ENCODE measurements around the gene GRK3. TPM values are rescaled to one million over a fixed set of nuclear protein-coding genes. Genes with fewer than 3 reads are reported as not detected.
"Not testable (repeated sequence)": the region's sequence is repeated elsewhere in the genome, so short reads cannot be mapped to it uniquely, and the experiment has no call there.

GRK3 gene
- total RNA-seq, 4 donors from 2014 or later = 7.6 to 10.7 (median 8.8) TPM

DNA sequence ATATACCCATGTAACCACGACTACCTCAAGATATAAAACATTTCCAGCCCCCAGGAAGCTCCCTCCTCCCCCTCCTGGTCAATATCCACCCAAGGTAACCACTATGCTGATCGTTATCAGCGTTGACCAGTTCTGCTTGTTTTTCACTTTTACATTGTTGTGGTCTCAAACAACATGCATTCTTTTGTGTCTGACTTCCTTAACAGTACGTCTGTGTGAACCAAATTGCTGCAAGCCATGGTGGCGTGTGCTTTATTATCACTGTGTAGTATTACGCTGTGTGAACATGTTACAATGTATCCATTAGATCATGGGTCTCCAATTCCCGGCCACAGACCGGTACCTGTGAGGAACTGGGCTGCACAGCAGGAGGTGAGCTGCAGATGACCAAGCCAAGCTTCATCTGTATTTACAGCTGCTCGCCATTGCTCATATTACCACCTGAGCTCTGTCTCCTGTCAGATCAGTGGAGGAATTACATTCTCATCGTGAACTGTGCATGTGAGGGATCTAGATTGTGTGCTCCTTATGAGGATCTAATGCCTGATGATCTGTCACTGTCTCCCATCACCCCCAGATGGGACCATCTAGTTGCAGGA is 15.5 kb upstream of the GRK3 start:
- H3K27ac ChIP-seq = no peak overlapping the region
- no peak overlapping the region for H3K4me3 ChIP-seq (replicated peaks in 1 of 3)
- no peak for TF ChIP-seq CTCF (IDR thresholded peaks at IDR 0.05)
- no peak for TF ChIP-seq POLR2A (IDR thresholded peaks at IDR 0.05)
- H3K27me3 ChIP-seq = no peaks in the 10 kb centered on the region
- WGBS, 2 donors = 90 to 92% methylated on average over 10 of the region's 10 CpGs
- intact Hi-C loops (cut with DNase I) = no loop called here
- H3K4me1 ChIP-seq = no peaks in the 10 kb centered on the region
- no peaks in the 10 kb centered on the region for H3K9me3 ChIP-seq
- no peak for DNase-seq
- no peaks in the 10 kb centered on the region for H3K36me3 ChIP-seq

DNA sequence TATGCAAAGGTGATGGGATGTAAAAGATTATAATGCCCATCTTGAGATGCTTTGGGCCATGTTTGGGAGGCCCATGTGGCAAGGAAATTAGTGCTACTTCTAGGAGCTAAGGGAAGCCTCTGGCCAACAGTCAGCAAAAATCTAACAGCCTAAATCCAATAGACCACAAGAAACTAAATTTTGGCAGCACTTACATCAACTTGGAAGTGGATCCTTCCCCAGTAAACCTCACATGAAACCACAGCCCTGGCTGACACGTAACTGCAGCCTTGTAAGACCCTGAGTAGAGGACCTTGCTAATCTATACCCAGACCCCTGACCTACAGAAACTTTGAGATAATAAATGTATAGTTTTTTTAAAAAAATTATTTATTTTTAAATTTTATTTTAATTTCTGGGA is 13.1 kb upstream of the GRK3 start:
- no peak for DNase-seq
- Histone ChIP-seq H3K27ac (no peak overlapping the region), H3K27me3 (no peaks in the 10 kb centered on the region), H3K4me1 (peaks cover 6 to 15% of the 10 kb centered on the region in 2 donors), H3K9me3 (no peaks in the 10 kb centered on the region), H3K4me3 (replicated peaks in 1 of 3) (no peak overlapping the region), H3K36me3 (no peaks in the 10 kb centered on the region)
- no peak for TF ChIP-seq CTCF (IDR thresholded peaks at IDR 0.05)
- no peak for TF ChIP-seq POLR2A (IDR thresholded peaks at IDR 0.05)
- intact Hi-C loops (cut with DNase I) = no loop called here
- 85 to 92% methylated on average over 1 of the region's 1 CpG for WGBS, 2 donors

- H3K36me3 ChIP-seq; intact Hi-C loops (cut with DNase I); H3K4me3 ChIP-seq (replicated peaks in 1 of 3); H3K27ac ChIP-seq; H3K27me3 ChIP-seq; DNase-seq; H3K9me3 ChIP-seq: not testable (repeated sequence)
- 88 to 94% methylated on average over 1 of the region's 1 CpG for WGBS, 2 donors
- H3K4me1 ChIP-seq = peaks cover 6 to 15% of the 10 kb centered on the region in 2 donors
Measured at GRCh38 chr22:25552405-25552804, 12.1 kb upstream of the GRK3 start.

DNA sequence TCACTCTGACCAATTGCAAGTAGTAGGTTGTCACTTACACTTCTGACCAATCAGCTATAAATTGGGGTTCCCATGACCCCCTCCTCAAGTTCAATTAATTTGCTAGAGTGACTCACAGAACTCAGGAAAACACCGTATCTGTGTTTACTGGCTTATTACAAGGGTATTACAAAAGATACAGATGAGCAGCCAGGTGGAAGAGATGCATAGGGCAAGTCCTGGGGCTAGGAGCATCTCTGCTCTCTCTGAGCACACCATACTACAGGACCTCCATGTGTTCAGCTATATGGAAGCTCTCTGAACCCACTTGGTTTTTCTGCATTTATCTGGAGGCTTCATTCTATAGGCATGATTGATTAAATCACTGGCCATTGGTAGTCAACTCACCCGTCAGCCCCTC is 11.3 kb upstream of the GRK3 start:
- H3K27ac ChIP-seq = no peak overlapping the region
- intact Hi-C loops (cut with DNase I) = no loop called here
- no peaks in the 10 kb centered on the region for H3K36me3 ChIP-seq
- H3K27me3 ChIP-seq = no peaks in the 10 kb centered on the region
- H3K9me3 ChIP-seq = no peaks in the 10 kb centered on the region
- TF ChIP-seq POLR2A (IDR thresholded peaks at IDR 0.05) = no peak
- no peak for TF ChIP-seq CTCF (IDR thresholded peaks at IDR 0.05)
- H3K4me1 ChIP-seq = peaks cover 6 to 15% of the 10 kb centered on the region in 2 donors
- WGBS, 2 donors = 86% methylated on average over 2 of the region's 2 CpGs
- H3K4me3 ChIP-seq (replicated peaks in 1 of 3) = no peak overlapping the region
- DNase-seq = no peak

DNA sequence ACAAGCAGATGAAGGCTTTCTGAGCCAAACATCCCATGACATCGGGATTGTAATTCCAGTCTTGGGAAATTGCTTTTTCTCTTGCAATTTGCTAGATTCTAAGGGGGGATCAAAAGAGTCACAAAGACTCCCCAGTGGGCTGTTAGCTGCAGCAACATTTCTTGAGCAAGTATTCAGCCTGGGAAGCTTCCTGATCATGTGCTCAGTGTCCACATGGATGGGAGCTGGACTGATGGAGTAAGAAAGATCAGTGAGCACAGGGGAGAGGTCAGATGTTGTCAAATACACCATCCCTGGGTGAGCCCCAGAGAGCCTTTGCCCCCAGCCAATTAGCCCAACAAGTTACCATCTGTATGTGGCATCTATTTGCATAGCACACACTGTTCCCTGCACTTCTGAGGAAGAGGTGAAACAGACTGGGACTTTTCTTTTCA is 10.2 kb upstream of the GRK3 start:
- intact Hi-C loops (cut with DNase I) = no loop called here
- H3K27ac ChIP-seq = no peak overlapping the region
- no peaks in the 10 kb centered on the region for H3K9me3 ChIP-seq
- no peaks in the 10 kb centered on the region for H3K36me3 ChIP-seq
- WGBS, 2 donors = 47 to 68% methylated on average over 1 of the region's 1 CpG
- DNase-seq = no peak
- peaks cover 6 to 15% of the 10 kb centered on the region in 2 donors for H3K4me1 ChIP-seq
- TF ChIP-seq POLR2A (IDR thresholded peaks at IDR 0.05) = no peak
- TF ChIP-seq CTCF (IDR thresholded peaks at IDR 0.05) = no peak
- H3K4me3 ChIP-seq (replicated peaks in 1 of 3) = no peak overlapping the region
- H3K27me3 ChIP-seq = no peaks in the 10 kb centered on the region

Measured in thyroid gland (tissue), 4 donors.